Skeletal muscle cell (primary cell): ENCODE results near the gene PTGER2.

ENCODE experiments used
- DNase-seq: peaks from one replicate; pipeline ENCODE4 v3.0.0-alpha.2; 2010; ENCODE audit warnings: low read depth
- H3K4me3 ChIP-seq: 2 replicates; pipeline ENCODE4 v1.5.1; 2011; ENCODE audit warnings: low read depth, mild to moderate bottlenecking, control low read depth, low read length, moderate library complexity

The PTGER2 gene

DNA sequence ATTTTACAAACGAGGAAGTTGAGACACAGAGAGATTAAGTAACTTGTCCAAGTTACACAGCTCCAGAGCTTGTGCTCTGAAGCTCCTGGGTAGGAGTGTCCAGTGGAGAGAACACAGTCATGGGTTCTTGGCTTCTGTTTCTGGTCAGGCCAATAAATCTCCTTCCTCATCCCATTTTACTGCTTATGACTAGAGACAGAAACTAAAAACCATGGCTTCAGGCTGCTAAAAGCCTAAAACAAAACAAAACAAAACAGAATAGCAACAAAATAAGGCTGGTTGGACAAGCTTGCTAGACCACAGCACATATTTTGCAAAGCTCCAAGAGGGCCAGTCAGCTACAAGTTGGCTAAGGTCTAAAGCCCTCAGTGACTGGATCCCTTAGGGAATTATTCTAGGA, 49.8 kb downstream of the PTGER2 start:
- no peak for DNase-seq
- no peak overlapping the region for H3K4me3 ChIP-seq

DNA sequence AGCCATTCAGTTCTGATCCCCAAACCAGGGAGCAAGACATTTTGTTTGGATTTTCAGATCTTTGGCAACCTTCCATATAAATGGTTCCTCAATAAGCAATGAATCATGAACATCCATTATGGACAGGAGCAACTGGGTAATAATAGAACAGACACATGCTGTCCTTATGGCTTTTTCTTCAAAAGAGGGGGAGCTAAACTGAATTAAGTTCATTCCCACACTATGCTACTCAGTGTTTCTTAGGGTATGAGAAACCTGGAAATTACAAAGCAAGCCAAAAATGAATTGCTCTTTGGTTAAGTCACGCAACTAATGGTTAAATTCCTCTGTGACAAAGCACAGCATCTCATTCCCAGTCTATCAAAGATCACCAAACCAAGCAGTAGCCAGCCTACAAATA, 51.0 kb downstream of the PTGER2 start:
- peak; percentile 84 for DNase-seq

DNA sequence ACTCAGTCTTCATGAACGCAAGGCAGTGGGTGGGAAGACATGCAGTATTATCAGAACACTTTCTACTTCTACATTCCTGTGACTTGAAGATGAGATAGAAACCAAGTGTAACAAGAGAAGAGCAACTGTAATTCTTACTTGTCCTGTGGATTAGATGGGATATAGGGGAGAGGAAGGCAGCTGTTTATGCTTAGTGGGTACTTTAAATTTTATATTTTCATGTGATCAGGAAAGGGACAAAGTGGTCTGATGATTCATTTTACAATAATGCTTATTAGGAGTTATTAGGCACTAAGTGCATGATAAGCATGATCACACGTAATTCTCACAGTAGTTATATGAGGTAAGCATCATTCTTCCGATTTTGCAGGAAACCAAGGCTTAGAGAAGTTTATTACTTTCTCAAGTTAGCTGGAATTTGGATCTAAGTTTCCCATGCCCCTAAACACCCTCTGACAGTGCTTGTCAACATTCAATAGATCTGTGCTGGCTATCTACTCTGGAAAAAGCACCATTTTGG, 52.7 kb downstream of the PTGER2 start:
- no peak for DNase-seq
- H3K4me3 ChIP-seq: no peak overlapping the region

More for the DNA sequence above, 51.0 kb downstream of the PTGER2 start:
- no peak overlapping the region for H3K4me3 ChIP-seq

DNA sequence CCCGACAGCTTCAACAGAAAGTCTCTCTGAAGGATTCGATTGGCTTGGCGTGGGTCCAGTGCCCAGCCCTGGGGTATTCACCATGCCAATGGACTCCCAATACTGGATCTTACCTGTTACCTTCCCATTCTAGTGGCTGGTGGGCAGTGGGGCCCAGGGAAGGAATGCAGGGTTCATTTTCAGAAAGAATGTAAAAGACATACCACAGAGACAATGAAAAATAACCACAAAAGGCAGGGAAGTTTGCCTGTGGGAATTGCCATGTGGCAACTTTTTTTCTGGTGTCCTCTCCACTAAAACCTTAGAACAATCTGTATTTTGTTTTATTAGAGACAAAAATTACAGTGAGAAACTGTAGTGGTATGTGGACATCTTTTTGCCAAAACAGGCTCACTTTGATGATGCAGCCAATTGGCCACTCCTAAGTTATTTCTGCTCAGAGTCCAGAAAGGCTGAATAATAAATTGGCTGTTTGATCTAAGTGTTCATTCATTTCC, 55.2 kb downstream of the PTGER2 start:
- peak; percentile 47 for DNase-seq
- no peak overlapping the region for H3K4me3 ChIP-seq

DNA sequence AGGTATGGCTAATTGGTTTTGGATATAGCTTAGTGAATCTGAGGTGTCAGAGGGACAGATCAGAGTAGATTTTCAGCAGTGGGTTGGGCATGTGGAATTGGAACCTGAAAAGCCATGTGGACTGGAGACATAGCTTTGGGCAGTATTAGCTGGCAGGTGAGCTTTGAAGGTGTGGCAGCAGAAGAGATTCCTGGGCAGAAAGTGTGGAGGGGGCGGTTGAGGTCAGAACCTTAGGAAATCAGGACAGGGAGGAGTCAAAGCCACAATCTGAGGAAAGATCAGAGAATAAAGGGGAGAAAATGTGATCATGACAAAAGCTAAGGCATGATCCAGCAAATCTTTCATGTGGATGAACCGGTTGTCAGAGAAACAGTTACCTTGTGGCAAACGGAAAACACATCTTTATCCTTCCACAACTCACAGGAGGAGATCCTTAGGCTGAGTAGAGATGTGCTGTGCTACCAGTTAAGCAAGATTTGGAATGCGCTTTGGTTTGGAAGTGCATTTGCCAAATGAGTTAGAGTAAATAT, 56.4 kb downstream of the PTGER2 start:
- DNase-seq: no peak
- no peak overlapping the region for H3K4me3 ChIP-seq

DNA sequence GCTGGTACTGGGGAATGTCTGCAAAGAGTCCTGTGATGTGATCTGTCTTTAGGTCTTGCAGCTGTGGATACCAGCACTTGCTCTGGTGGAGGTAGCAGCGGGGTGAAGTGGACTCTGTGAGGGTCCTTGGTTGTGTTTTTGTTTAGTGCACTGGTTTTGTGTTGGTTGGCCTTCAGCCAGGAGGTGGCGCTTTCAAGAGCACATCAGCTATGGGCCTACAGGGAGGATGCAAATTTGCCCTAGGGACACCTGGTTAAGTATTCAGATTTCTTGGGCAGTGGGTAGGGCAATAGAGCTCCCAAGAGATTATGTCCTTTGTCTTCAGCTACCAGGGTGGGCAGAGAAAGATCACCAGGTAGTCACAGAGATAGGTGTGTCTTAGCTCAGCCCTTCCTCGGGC, 63.8 kb downstream of the PTGER2 start:
- no peak overlapping the region for H3K4me3 ChIP-seq
- DNase-seq: no peak
